ENCODE data around the gene FUT3. TPM values are rescaled to one million over a fixed set of nuclear protein-coding genes. Genes with fewer than 3 reads are reported as not detected.
A peak's percentile ranks its signal among the peaks of the same experiment; 100 is the strongest.

Gene FUT3
- total RNA-seq, 1 donor from 2014 or later = 0.84 TPM

DNA sequence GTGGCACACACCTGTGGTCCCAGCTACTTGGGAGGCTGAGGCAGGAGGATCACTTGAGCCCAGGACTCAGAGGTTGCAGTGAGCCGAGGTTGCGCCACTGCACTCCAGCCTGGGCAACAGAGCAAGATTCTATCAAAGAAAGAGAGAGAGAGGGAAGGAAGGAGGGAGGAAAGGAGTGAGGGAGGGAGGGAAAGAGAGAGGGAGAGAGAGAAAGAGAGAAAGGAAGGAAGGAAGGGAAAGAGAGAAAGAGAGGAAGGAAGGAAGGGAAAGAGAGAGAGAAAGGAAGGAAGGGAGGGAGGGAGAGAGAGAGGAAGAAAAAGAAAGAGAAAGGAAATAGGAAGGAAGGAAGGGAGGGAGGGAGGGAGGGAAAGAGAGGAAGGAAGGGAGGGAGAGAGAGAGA, 34.0 kb downstream of the FUT3 start:
- no peak for DNase-seq (ENCODE audit: low read depth)
- no peaks in the 10 kb centered on the region for H3K4me1 ChIP-seq (ENCODE audit: insufficient read depth, low read length)

DNA sequence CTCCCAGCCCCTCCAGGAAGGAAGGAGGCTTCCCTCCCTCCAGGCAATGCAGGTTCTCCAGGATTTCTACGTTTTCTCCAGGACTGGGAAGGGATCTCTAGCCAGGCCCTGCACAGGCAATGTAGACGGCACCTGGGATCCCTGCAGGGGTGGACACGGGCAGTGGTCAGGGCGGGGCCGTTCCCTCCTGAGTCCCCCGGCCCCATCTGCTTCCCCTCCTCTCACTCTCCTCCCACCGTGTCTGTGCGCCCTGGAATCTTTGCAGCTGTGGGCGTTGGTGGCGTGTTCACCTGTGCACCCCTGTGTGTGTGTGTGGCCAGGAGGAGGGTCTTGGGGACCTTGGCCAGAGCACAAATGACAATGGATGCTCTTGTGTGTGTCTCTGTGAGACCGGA, 36.4 kb downstream of the FUT3 start:
- H3K4me1 ChIP-seq (ENCODE audit: insufficient read depth, low read length) = no peaks in the 10 kb centered on the region
- H3K9me3 Mint-ChIP-seq (ENCODE audit: unreplicated experiment) = peaks cover 3% of the 10 kb centered on the region
- no peaks in the 10 kb centered on the region for H3K4me1 Mint-ChIP-seq (ENCODE audit: low read depth, unreplicated experiment)
- no peak for FAIRE-seq
- no peak overlapping the region for H3K27ac ChIP-seq (ENCODE audit: low read depth, low read length)
- no peak overlapping the region for H3K27ac Mint-ChIP-seq (ENCODE audit: unreplicated experiment)
- no peak overlapping the region for H2AFZ ChIP-seq (ENCODE audit: low read depth, low read length)
- H3K27me3 Mint-ChIP-seq (ENCODE audit: low read depth, unreplicated experiment) = peaks cover 17% of the 10 kb centered on the region
- H3K4me3 ChIP-seq (ENCODE audit: insufficient read depth, low read depth, low read length) = no peak overlapping the region
- no peak for DNase-seq (ENCODE audit: low read depth)
- H4K20me1 ChIP-seq (ENCODE audit: insufficient read depth, low read length) = no peaks in the 10 kb centered on the region
- H3K9me3 ChIP-seq (ENCODE audit: insufficient read depth, low read depth, low read length) = no peaks in the 10 kb centered on the region
- no peak overlapping the region for H3K9ac ChIP-seq (ENCODE audit: low read length)
- no peaks in the 10 kb centered on the region for H3K36me3 ChIP-seq (ENCODE audit: insufficient read depth, low read length)
- H3K79me2 ChIP-seq (ENCODE audit: insufficient read depth, low read length) = no peaks in the 10 kb centered on the region
- no peak for TF ChIP-seq EZH2 (IDR thresholded peaks at IDR 0.05; ENCODE audit: insufficient read depth, low read length)
- TF ChIP-seq, protein P1, sequence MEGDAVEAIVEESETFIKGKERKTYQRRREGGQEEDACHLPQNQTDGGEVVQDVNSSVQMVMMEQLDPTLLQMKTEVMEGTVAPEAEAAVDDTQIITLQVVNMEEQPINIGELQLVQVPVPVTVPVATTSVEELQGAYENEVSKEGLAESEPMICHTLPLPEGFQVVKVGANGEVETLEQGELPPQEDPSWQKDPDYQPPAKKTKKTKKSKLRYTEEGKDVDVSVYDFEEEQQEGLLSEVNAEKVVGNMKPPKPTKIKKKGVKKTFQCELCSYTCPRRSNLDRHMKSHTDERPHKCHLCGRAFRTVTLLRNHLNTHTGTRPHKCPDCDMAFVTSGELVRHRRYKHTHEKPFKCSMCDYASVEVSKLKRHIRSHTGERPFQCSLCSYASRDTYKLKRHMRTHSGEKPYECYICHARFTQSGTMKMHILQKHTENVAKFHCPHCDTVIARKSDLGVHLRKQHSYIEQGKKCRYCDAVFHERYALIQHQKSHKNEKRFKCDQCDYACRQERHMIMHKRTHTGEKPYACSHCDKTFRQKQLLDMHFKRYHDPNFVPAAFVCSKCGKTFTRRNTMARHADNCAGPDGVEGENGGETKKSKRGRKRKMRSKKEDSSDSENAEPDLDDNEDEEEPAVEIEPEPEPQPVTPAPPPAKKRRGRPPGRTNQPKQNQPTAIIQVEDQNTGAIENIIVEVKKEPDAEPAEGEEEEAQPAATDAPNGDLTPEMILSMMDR (IDR thresholded peaks at IDR 0.05; ENCODE audit: insufficient read depth, low read depth, low read length) = no peak
- H3K36me3 Mint-ChIP-seq (ENCODE audit: low read depth, unreplicated experiment) = no peaks in the 10 kb centered on the region
- no peak overlapping the region for H3K4me2 ChIP-seq (ENCODE audit: low read length)
- H3K4me3 Mint-ChIP-seq (ENCODE audit: unreplicated experiment) = no peak overlapping the region
- H3K27me3 ChIP-seq (ENCODE audit: insufficient read depth, low read length) = peaks cover 8% of the 10 kb centered on the region

More for the DNA sequence above, 34.0 kb downstream of the FUT3 start:
- Histone ChIP-seq H3K79me2 (ENCODE audit: insufficient read depth, low read length) (no peaks in the 10 kb centered on the region), H4K20me1 (ENCODE audit: insufficient read depth, low read length) (no peaks in the 10 kb centered on the region), H3K9ac (ENCODE audit: low read length) (no peak overlapping the region), H3K27ac (ENCODE audit: low read depth, low read length) (no peak overlapping the region), H3K4me3 (ENCODE audit: insufficient read depth, low read depth, low read length) (no peak overlapping the region), H3K36me3 (ENCODE audit: insufficient read depth, low read length) (no peaks in the 10 kb centered on the region), H2AFZ (ENCODE audit: low read depth, low read length) (no peak overlapping the region), H3K9me3 (ENCODE audit: insufficient read depth, low read depth, low read length) (no peaks in the 10 kb centered on the region), H3K4me2 (ENCODE audit: low read length) (no peak overlapping the region), H3K27me3 (ENCODE audit: insufficient read depth, low read length) (peaks cover 8% of the 10 kb centered on the region)
- Mint-ChIP-seq H3K27ac (ENCODE audit: unreplicated experiment) (no peak overlapping the region), H3K4me3 (ENCODE audit: unreplicated experiment) (no peak overlapping the region), H3K4me1 (ENCODE audit: low read depth, unreplicated experiment) (no peaks in the 10 kb centered on the region), H3K27me3 (ENCODE audit: low read depth, unreplicated experiment) (peaks cover 20% of the 10 kb centered on the region), H3K9me3 (ENCODE audit: unreplicated experiment) (peaks cover 3% of the 10 kb centered on the region), H3K36me3 (ENCODE audit: low read depth, unreplicated experiment) (no peaks in the 10 kb centered on the region)
- FAIRE-seq = no peak
- TF ChIP-seq, protein P1 (IDR thresholded peaks at IDR 0.05; ENCODE audit: insufficient read depth, low read depth, low read length) = no peak

DNA sequence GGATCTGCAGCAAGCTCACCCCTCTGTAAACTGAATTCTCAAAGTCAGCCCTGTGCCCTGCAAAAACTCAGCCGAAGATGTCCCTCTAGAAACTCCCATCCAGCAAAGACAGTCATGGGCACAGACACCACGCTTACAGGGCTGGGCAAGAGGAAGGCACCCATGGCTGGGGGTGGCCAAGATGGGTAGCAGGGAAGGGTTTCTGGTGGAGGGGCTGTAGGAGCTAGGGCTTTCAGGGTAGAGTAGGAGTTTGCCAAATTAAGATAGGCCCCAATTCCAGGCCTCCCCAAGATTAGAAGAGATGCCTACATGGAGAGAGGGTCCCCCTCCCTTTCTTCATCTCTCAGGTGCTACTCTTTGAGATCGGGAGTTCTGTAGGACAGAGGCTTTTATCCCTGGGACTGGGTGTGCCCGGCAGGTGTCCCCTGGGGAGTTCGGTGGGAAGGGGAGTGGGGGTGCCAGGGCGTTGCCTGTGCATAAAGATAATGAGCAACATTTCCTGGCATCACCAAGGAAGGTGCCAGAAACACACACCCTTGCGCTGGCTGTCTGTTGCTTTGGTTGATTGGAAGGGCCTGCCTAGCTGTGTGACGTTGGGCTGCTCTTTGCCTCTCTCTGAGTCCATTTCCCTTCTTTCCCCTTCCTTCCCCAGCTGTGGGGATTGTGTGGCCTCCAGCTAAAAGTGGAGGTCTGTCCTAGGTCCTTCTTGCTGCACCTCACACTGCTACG, 37.0 kb downstream of the FUT3 start:
- no peaks in the 10 kb centered on the region for H3K36me3 ChIP-seq (ENCODE audit: insufficient read depth, low read length)
- H2AFZ ChIP-seq (ENCODE audit: low read depth, low read length) = no peak overlapping the region
- TF ChIP-seq, protein P1 (IDR thresholded peaks at IDR 0.05; ENCODE audit: insufficient read depth, low read depth, low read length) = no peak
- no peak for TF ChIP-seq EZH2 (IDR thresholded peaks at IDR 0.05; ENCODE audit: insufficient read depth, low read length)
- no peaks in the 10 kb centered on the region for H3K79me2 ChIP-seq (ENCODE audit: insufficient read depth, low read length)
- H3K9me3 ChIP-seq (ENCODE audit: insufficient read depth, low read depth, low read length) = no peaks in the 10 kb centered on the region
- DNase-seq (ENCODE audit: low read depth) (no peak), FAIRE-seq (no peak)
- no peaks in the 10 kb centered on the region for H3K4me1 Mint-ChIP-seq (ENCODE audit: low read depth, unreplicated experiment)
- H3K4me3 ChIP-seq (ENCODE audit: insufficient read depth, low read depth, low read length) = no peak overlapping the region
- no peaks in the 10 kb centered on the region for H3K4me1 ChIP-seq (ENCODE audit: insufficient read depth, low read length)
- peaks cover 3% of the 10 kb centered on the region for H3K9me3 Mint-ChIP-seq (ENCODE audit: unreplicated experiment)
- H3K9ac ChIP-seq (ENCODE audit: low read length) = no peak overlapping the region
- no peaks in the 10 kb centered on the region for H4K20me1 ChIP-seq (ENCODE audit: insufficient read depth, low read length)
- H3K36me3 Mint-ChIP-seq (ENCODE audit: low read depth, unreplicated experiment) = no peaks in the 10 kb centered on the region
- H3K27ac ChIP-seq (ENCODE audit: low read depth, low read length) = no peak overlapping the region
- peaks cover 17% of the 10 kb centered on the region for H3K27me3 Mint-ChIP-seq (ENCODE audit: low read depth, unreplicated experiment)
- H3K4me3 Mint-ChIP-seq (ENCODE audit: unreplicated experiment) = no peak overlapping the region
- no peak overlapping the region for H3K4me2 ChIP-seq (ENCODE audit: low read length)
- peak overlapping the region; percentile 62 for H3K27ac Mint-ChIP-seq (ENCODE audit: unreplicated experiment)
- peaks cover 8% of the 10 kb centered on the region for H3K27me3 ChIP-seq (ENCODE audit: insufficient read depth, low read length)
